ENCODE results near the gene PLPP1.

The PLPP1 gene

GRCh38 chr5:55445791-55446190 lies 89.0 kb downstream of the PLPP1 start:
- no peak for DNase-seq

- no peak for DNase-seq
These were observed 92.8 kb downstream of the PLPP1 start for GRCh38 chr5:55441954-55442353.

GRCh38 chr5:55441107-55441771 lies 93.5 kb downstream of the PLPP1 start:
- no peak for DNase-seq

- no peak for DNase-seq
These were observed 94.5 kb downstream of the PLPP1 start for GRCh38 chr5:55440188-55440646.

GRCh38 chr5:55438998-55439397 lies 95.8 kb downstream of the PLPP1 start:
- no peak for DNase-seq

GRCh38 chr5:55437859-55438206 lies 96.9 kb downstream of the PLPP1 start:
- DNase-seq = no peak

GRCh38 chr5:55437452-55437851 lies 97.3 kb downstream of the PLPP1 start:
- DNase-seq = no peak

- no peak for DNase-seq
These were observed 102.2 kb downstream of the PLPP1 start for GRCh38 chr5:55432549-55432948.

GRCh38 chr5:55429613-55430253 lies 105.0 kb downstream of the PLPP1 start:
- DNase-seq = no peak

- no peak for DNase-seq
These were observed 105.5 kb downstream of the PLPP1 start for GRCh38 chr5:55429221-55429612.

- DNase-seq = peak; percentile 19
These were observed 107.6 kb downstream of the PLPP1 start for GRCh38 chr5:55427157-55427556.

- DNase-seq = no peak
These were observed 108.3 kb downstream of the PLPP1 start for GRCh38 chr5:55426455-55426854.

GRCh38 chr5:55421074-55421529 lies 113.7 kb downstream of the PLPP1 start:
- no peak for DNase-seq

- DNase-seq = no peak
These were observed 115.5 kb downstream of the PLPP1 start for GRCh38 chr5:55418994-55419968.

GRCh38 chr5:55416306-55416705 lies 118.5 kb downstream of the PLPP1 start:
- no peak for DNase-seq

- DNase-seq = no peak
These were observed 119.7 kb downstream of the PLPP1 start for GRCh38 chr5:55415071-55415470.

GRCh38 chr5:55413644-55414043 lies 121.1 kb downstream of the PLPP1 start:
- no peak for DNase-seq

GRCh38 chr5:55411876-55412275 lies 122.9 kb downstream of the PLPP1 start:
- no peak for DNase-seq

- no peak for DNase-seq
These were observed 123.9 kb downstream of the PLPP1 start for GRCh38 chr5:55410845-55411244.

- DNase-seq = no peak
These were observed 125.0 kb downstream of the PLPP1 start for GRCh38 chr5:55409775-55410174.

GRCh38 chr5:55407984-55408383 lies 126.8 kb downstream of the PLPP1 start:
- no peak for DNase-seq

- peak; percentile 33 for DNase-seq
These were observed 127.6 kb downstream of the PLPP1 start for GRCh38 chr5:55407059-55407684.

GRCh38 chr5:55406292-55406691 lies 128.5 kb downstream of the PLPP1 start:
- DNase-seq = peak; percentile 62

Data from NCI-H82 (cell line).